Adrenal gland (tissue), 12 donors: ENCODE data around the gene MT1H. TPM values are rescaled to one million over a fixed set of nuclear protein-coding genes. Genes with fewer than 3 reads are reported as not detected.

Experiments used
- DNase-seq, 7 donors: peaks; one replicate each; pipeline ENCODE4 v3.0.0-alpha.2; 2019 to 2020
- H3K27ac ChIP-seq, 5 donors: fragments of 200-600 bp; sonication (generic) in 4 of 5; 1 replicate in 3 of 5; 2 replicates in 2 of 5; pipeline versions ENCODE4 v1.5.1 to v1.8.0; 2016 to 2020; ENCODE audit warnings: mild to moderate bottlenecking in 1 of 5
- H3K27me3 ChIP-seq: fragments of 200-600 bp; 2 replicates; pipeline ENCODE4 v1.8.0; 2021
- H3K36me3 ChIP-seq, 2 donors: fragments of 200-600 bp; replicated peaks in 1 of 2; 1 replicate in 1 of 2; 2 replicates in 1 of 2; pipeline versions ENCODE4 v1.5.1 to v1.8.0; 2018 to 2022
- H3K4me1 ChIP-seq, 2 donors: fragments of 200-600 bp; replicated peaks in 1 of 2; 1 replicate in 1 of 2; 2 replicates in 1 of 2; pipeline versions ENCODE4 v1.5.1 to v1.8.0; 2018 to 2021
- H3K4me3 ChIP-seq, 4 donors: fragments of 200-600 bp; sonication (generic) in 3 of 4; one replicate each; pipeline ENCODE4 v1.5.1; 2016 to 2018
- H3K9me3 ChIP-seq, 3 donors: fragments of 200-600 bp; sonication (generic) in 1 of 3; replicated peaks in 1 of 3; 1 replicate in 2 of 3; 2 replicates in 1 of 3; pipeline versions ENCODE4 v1.5.1 to v1.8.0; 2016 to 2021
- POLR2A ChIP-seq, 2 donors: fragments of 450-650 bp; IDR thresholded peaks; one replicate each; pipeline ENCODE4 v1.6.1; 2017; ENCODE audit warnings: antibody characterized with exemption in 2 of 2, mild to moderate bottlenecking in 2 of 2, moderate library complexity in 1 of 2
- WGBS, 4 donors: extraction: QIAGEN DNeasy Blood & Tissue Kit in 2 of 4; methylation state at CpG; one replicate each; pipeline versions ENCODE4 v1.1.5 to v1.1.7; 2013 to 2017; 5-methylcytosine and 5-hydroxymethylcytosine counted together
- intact Hi-C, 2 donors: fragments of 100-400 bp; cut with DNase I; formaldehyde crosslinking; loops; one replicate each; pipeline versions ENCODE4 v1.14.1 to v1.15.0; 2022 to 2023
- polyA plus RNA-seq, 3 donors: library from polyadenylated mRNA; stranded (reverse); fragments of 200-250 nt in 2 of 3; fragments of 350-450 nt in 1 of 3; fragmentation: Illumina TruSeq in 1 of 3; extraction: RNeasy Lipid Tissue Mini Kit (QIAGEN cat#74804) in 1 of 3; gene quantifications; one replicate each; pipeline ENCODE4 v1.2.3, GENCODE V29; 2013 to 2014
- total RNA-seq, 9 donors: library from RNA; depleted of rRNA in 4 of 9; stranded (reverse); fragments of >200 nt in 4 of 9; fragments of 120-200 nt in 1 of 9; fragmentation: NEBNext Ultra II Directional in 1 of 9; extraction: Animal tissue kit (Norgen Biotek cat#: 25700) in 1 of 9; gene quantifications; one replicate each; pipeline versions ENCODE4 v1.1.0 to v1.2.4, GENCODE V29; 2013 to 2023
- TF ChIP-seq, protein P1 (sequence below), 6 experiments: fragments of 450-650 bp in 4 of 6; fragments of 200-600 bp in 2 of 6; sonication (generic) in 1 of 6; IDR thresholded peaks; 1 replicate in 5 of 6; 2 replicates in 1 of 6; pipeline versions ENCODE4 v1.5.1 to v1.8.0; 2016 to 2021; ENCODE audit warnings: antibody characterized with exemption in 6 of 6, mild to moderate bottlenecking in 2 of 6, moderate library complexity in 1 of 6
- donor health status: healthy with polysubstance abuse.
- donor health status: Bipolar disorder and iron deficiency.
- donor health status: DM: yes; HTN: yes; CAD: no.
- donor health status: DM: no; HTN: no; CAD: no.
- donor health status: DM: no; HTN: no; CAD: no.
- donor health status: DM: yes; HTN: yes; CAD: no.

The MT1H gene
- total and polyA plus RNA-seq, 12 donors, result 0.54 to 0.98 TPM; not detected in 10

DNA sequence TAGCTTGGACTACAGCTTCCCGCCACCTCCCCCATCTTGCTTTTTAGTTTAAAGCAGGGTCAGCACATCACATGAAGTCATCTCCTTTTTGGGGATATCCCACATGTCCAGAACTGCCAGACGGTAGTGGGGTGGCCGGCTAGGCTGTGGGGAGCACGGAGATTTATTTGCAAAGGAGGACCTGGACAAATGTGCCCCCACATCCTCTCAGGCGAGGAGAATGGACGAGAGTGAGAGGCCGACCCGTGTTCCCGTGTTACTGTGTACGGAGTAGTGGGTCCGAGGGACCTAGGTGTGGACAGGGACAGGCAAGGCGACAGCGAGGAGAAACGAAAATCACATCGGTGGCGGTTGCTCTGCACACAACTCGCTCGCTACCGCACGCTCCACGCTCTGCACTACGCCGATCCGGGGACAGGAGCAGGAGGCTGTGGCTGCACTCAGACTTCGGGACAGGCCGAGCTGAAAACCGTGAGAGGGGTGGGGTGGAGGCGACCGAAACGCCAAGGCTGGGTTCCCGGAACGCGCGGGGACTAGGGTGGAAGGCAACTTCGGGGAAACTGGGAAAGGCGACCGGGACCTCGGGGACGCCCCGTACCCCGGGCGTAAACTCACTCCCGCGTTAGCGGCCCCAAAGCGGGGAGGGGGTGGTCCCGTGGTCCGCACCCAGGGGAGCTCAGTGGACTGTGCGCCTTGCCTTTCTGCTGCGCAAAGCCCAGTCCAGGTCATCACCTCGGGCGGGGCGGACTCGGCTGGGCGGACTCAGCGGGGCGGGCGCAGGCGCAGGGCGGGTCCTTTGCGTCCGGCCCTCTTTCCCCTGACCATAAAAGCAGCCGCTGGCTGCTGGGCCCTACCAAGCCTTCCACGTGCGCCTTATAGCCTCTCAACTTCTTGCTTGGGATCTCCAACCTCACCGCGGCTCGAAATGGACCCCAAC is 31.5 kb upstream of the MT1H start, which contains the start of gene MT1A:
MT1A (plus strand) TSS at position 853 of the 937 bp plus-strand sequence; CDS start at position 926, 73 bp downstream.
- WGBS, 4 donors, result 22 to 48% (median 31%) methylated on average over 24 to 68 of the region's 68 CpGs
- H3K27me3 ChIP-seq, result peaks cover 7% of the 10 kb centered on the region
- H3K27ac ChIP-seq, result peak within 1 kb of the TSS in 1 of 5 donors; percentile 76
- DNase-seq, result peak; percentile 56 to 81 (median 78)
- H3K9me3 ChIP-seq, result no peaks in the 10 kb centered on the region
- no peaks in the 10 kb centered on the region for H3K36me3 ChIP-seq
- peaks cover 0 to 11% of the 10 kb centered on the region in 2 donors for H3K4me1 ChIP-seq
- intact Hi-C loops, result no loop called here
- H3K4me3 ChIP-seq, result peak within 1 kb of the TSS in 1 of 4 donors; percentile 59
- TF ChIP-seq, protein P1, sequence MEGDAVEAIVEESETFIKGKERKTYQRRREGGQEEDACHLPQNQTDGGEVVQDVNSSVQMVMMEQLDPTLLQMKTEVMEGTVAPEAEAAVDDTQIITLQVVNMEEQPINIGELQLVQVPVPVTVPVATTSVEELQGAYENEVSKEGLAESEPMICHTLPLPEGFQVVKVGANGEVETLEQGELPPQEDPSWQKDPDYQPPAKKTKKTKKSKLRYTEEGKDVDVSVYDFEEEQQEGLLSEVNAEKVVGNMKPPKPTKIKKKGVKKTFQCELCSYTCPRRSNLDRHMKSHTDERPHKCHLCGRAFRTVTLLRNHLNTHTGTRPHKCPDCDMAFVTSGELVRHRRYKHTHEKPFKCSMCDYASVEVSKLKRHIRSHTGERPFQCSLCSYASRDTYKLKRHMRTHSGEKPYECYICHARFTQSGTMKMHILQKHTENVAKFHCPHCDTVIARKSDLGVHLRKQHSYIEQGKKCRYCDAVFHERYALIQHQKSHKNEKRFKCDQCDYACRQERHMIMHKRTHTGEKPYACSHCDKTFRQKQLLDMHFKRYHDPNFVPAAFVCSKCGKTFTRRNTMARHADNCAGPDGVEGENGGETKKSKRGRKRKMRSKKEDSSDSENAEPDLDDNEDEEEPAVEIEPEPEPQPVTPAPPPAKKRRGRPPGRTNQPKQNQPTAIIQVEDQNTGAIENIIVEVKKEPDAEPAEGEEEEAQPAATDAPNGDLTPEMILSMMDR (IDR thresholded peaks at IDR 0.05), result no peak
- peak; percentile 32 to 40 for TF ChIP-seq POLR2A (IDR thresholded peaks at IDR 0.05)

DNA sequence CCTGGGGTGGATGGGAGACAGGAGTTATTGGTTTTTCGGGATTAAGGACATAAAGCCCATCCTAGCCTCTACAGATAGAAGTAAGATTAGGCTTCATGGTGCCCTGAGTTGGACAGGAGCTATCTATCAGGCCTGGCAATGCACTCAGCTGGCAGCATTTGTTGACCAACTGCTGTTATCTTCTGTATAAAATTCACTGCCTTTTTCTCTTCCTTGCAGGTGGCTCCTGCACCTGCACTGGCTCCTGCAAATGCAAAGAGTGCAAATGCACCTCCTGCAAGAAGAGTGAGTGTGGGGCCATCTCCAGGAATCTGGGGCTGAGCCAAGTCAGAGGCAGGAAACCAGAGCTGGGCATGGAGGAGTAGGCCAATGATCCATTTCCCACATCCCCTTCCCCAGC is 30.6 kb upstream of the MT1H start:
- H3K4me3 ChIP-seq, result no peak overlapping the region
- no peak for TF ChIP-seq POLR2A (IDR thresholded peaks at IDR 0.05)
- intact Hi-C loops, result no loop called here
- no peaks in the 10 kb centered on the region for H3K9me3 ChIP-seq
- H3K27me3 ChIP-seq, result peaks cover 7% of the 10 kb centered on the region
- WGBS, 4 donors, result 69 to 100% (median 71%) methylated on average over 1 of the region's 1 CpG
- no peak for DNase-seq
- H3K36me3 ChIP-seq, result no peaks in the 10 kb centered on the region
- peaks cover 0 to 11% of the 10 kb centered on the region in 2 donors for H3K4me1 ChIP-seq
- no peak overlapping the region for H3K27ac ChIP-seq

DNA sequence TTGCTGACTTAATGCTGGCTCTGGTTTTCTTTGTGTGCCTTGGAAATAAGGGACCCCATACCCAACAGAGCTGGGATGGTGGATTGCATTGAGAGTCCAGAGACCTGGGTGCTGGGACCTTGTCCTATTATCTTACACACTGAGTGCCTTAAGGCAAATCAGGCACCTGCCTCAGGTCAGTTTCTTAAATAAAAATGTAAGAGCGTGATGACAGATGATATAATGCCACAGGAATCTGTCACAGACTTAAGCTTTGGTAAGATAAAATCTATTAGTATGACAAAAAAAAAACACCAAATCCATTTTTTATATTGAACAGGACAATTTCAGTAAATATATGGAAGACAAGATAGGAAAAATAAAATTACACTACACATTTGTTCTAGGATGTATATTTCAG is 29.5 kb upstream of the MT1H start:
- H3K4me1 ChIP-seq, result peaks cover 0 to 10% of the 10 kb centered on the region in 2 donors
- TF ChIP-seq, protein P1 (IDR thresholded peaks at IDR 0.05), result no peak
- TF ChIP-seq POLR2A (IDR thresholded peaks at IDR 0.05), result no peak
- peaks cover 5% of the 10 kb centered on the region for H3K27me3 ChIP-seq
- no peak overlapping the region for H3K4me3 ChIP-seq
- no peaks in the 10 kb centered on the region for H3K36me3 ChIP-seq
- no peak overlapping the region for H3K27ac ChIP-seq
- no peaks in the 10 kb centered on the region for H3K9me3 ChIP-seq
- DNase-seq, result no peak
- 76 to 88% (median 87%) methylated on average over 1 of the region's 1 CpG for WGBS, 4 donors
- intact Hi-C loops, result no loop called here

DNA sequence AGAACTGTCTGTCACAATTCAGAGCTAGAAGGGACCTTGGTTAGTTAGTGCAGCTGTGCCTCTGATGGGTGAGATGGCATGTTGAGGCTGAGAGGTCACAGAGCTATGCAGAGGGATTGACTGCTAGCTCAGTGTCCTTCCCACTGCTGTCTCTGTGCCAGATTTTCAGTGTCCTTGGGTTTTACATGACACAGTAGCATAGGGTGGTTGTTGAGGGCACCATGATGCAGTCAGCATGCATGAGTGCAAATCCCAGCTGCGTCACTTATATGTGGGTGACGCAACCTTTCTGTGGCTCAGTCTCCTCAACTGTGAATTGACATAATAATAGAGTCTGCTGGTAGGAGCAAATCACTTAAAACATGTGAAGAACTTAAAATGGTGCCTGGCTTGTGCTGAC is 28.4 kb upstream of the MT1H start:
- Histone ChIP-seq H3K4me1 (peaks cover 0 to 4% of the 10 kb centered on the region in 2 donors), H3K36me3 (no peaks in the 10 kb centered on the region), H3K27ac (peak overlapping the region in 1 of 5 donors; percentile 5), H3K27me3 (no peaks in the 10 kb centered on the region), H3K9me3 (no peaks in the 10 kb centered on the region), H3K4me3 (no peak overlapping the region)
- intact Hi-C loops, result no loop called here
- TF ChIP-seq POLR2A (IDR thresholded peaks at IDR 0.05), result no peak
- TF ChIP-seq, protein P1 (IDR thresholded peaks at IDR 0.05), result no peak
- 66 to 80% (median 73%) methylated on average over 2 of the region's 2 CpGs for WGBS, 4 donors
- peak in 6 of 7 donors; percentile 67 to 88 (median 72) for DNase-seq
